Fibroblast of lung (primary cell): Measurements from ENCODE around the gene CHODL.

Source experiments
- EZH2 ChIP-seq: IDR thresholded peaks from 2 replicates; pipeline ENCODE4 v1.5.1; 2012; ENCODE audit warnings: low read length, control low read depth, mild to moderate bottlenecking; ENCODE audit errors: missing control alignments
- TF ChIP-seq, protein P1 (sequence below), 2 donors: IDR thresholded peaks in 1 of 2; conservative IDR thresholded peaks in 1 of 2; 1 replicate in 1 of 2; 2 replicates in 1 of 2; pipeline ENCODE4 v1.5.1; 2011 to 2012; ENCODE audit warnings: low read length in 2 of 2, control low read depth in 1 of 2, inconsistent platforms in 1 of 2, low read depth in 1 of 2, mild to moderate bottlenecking in 1 of 2

- TF ChIP-seq EZH2, result no peak
- TF ChIP-seq, protein P1, sequence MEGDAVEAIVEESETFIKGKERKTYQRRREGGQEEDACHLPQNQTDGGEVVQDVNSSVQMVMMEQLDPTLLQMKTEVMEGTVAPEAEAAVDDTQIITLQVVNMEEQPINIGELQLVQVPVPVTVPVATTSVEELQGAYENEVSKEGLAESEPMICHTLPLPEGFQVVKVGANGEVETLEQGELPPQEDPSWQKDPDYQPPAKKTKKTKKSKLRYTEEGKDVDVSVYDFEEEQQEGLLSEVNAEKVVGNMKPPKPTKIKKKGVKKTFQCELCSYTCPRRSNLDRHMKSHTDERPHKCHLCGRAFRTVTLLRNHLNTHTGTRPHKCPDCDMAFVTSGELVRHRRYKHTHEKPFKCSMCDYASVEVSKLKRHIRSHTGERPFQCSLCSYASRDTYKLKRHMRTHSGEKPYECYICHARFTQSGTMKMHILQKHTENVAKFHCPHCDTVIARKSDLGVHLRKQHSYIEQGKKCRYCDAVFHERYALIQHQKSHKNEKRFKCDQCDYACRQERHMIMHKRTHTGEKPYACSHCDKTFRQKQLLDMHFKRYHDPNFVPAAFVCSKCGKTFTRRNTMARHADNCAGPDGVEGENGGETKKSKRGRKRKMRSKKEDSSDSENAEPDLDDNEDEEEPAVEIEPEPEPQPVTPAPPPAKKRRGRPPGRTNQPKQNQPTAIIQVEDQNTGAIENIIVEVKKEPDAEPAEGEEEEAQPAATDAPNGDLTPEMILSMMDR (conservative IDR thresholded peaks at IDR 0.05 in 1 of 2, IDR thresholded peaks at IDR 0.05 in 1 of 2; ENCODE audit: low read depth in 1 of 2, low read length in 2 of 2), result no peak
Observed at GRCh38 chr21:18248171-18248570, 3.5 kb downstream of the CHODL start.
